GM12865 (cell line): ENCODE results near the gene IFT74.

Experiments used
- DNase-seq: peaks from one replicate; pipeline ENCODE4 v3.0.0; 2010; ENCODE audit warnings: low read depth
- H3K4me3 ChIP-seq: 2 replicates; pipeline ENCODE4 v1.5.1; 2011; ENCODE audit warnings: mild to moderate bottlenecking, low read depth, low read length, control low read depth
- CTCF ChIP-seq: IDR thresholded peaks from 2 replicates; pipeline ENCODE4 v1.5.1; 2011; ENCODE audit warnings: low read length, control low read depth, low read depth, inconsistent platforms; ENCODE audit not compliant: insufficient read depth; ENCODE audit errors: missing control alignments

The IFT74 gene

GRCh38 chr9:27109621-27110020, 153.4 kb downstream of the IFT74 start:
- H3K4me3 ChIP-seq: no peak overlapping the region
- TF ChIP-seq CTCF: no peak
- DNase-seq: no peak

GRCh38 chr9:27110181-27110580, 154.0 kb downstream of the IFT74 start:
- no peak for TF ChIP-seq CTCF
- no peak for DNase-seq
- no peak overlapping the region for H3K4me3 ChIP-seq

- H3K4me3 ChIP-seq: no peak overlapping the region
- TF ChIP-seq CTCF: no peak
- no peak for DNase-seq
These were observed 156.0 kb downstream of the IFT74 start for GRCh38 chr9:27112235-27112634.
